Fibroblast of villous mesenchyme (primary cell): Measurements from ENCODE around the gene SSR1. TPM values are rescaled to one million over a fixed set of nuclear protein-coding genes. Genes with fewer than 3 reads are reported as not detected.

Experiments used
- DNase-seq: peaks from one replicate; pipeline ENCODE4 v3.0.0-alpha.2; 2010; ENCODE audit warnings: low read depth
- H3K4me3 ChIP-seq: 2 replicates; pipeline ENCODE4 v1.5.1; 2011; ENCODE audit warnings: low read depth, mild to moderate bottlenecking, low read length
- CTCF ChIP-seq: IDR thresholded peaks from 2 replicates; pipeline ENCODE4 v1.5.1; 2012; ENCODE audit warnings: low read depth, mild to moderate bottlenecking, low read length; ENCODE audit not compliant: insufficient read depth
- total RNA-seq: library from RNA; depleted of rRNA; stranded (reverse); fragments of >200 nt; gene quantifications from 2 replicates; pipeline ENCODE4 v1.2.3, GENCODE V29; 2012

Gene SSR1
- total RNA-seq, 1 donor, result 203 TPM

DNA sequence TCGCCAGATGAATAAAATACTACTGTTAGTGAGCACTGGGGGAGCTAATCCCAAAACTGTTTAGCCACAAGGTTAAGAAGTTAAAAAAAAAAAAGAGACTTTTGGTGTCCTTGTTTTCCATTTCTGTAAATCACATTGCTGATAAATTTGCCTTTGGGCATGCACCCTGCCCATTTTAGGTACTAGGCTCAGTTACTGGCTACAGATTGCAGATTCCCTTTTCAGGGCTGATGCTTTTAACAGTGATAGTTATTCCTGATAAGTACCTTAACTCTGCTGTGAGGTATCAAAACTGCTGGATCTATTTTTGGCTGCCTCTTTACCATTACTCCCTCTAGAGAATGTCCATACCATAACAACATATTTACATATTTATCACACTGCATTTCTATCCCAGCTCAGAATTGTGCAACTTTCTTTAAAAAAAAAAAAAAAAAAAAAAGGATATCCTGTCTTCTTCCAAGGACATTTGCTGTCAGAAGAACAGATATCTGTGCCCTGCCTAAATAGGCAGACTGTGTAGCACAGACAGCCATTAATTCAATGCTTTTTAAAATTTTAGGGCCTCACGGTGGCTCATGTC is 94.5 kb downstream of the SSR1 start:
- TF ChIP-seq CTCF, result peak; percentile 11
- no peak overlapping the region for H3K4me3 ChIP-seq
- DNase-seq, result peak; percentile 62

Other genes with a start within 250 kb of the SSR1 start
- 24.5 and 26.3 TPM in 2 replicates for gene RREB1, start 205.2 kb downstream of the SSR1 start, total RNA-seq
- gene CAGE1, start 76.5 kb upstream of the SSR1 start, total RNA-seq, result under 0.01 TPM in 2 replicates
- gene RIOK1, start 76.6 kb upstream of the SSR1 start, total RNA-seq, result 15.8 and 24.2 TPM in 2 replicates
- 28.1 and 33.2 TPM in 2 replicates for gene DSP, start 228.5 kb upstream of the SSR1 start, total RNA-seq